GM13977 (cell line): ENCODE results near the gene FBP1.
"Not testable (repeated sequence)": the region's sequence is repeated elsewhere in the genome, so short reads cannot be mapped to it uniquely, and the experiment has no call there.

ENCODE experiments used
- DNase-seq: peaks from one replicate; pipeline ENCODE4 v3.0.0; 2012; ENCODE audit warnings: low spot score
- in situ Hi-C: fragments of 300-500 bp; cut with MboI; formaldehyde crosslinking; loops from one replicate; pipeline ENCODE4 v1.12.0; 2022; ENCODE audit warnings: low sequenced_read_pairs, low pct_unique_long_range_greater_than_20kb, mixed read lengths, inconsistent platforms; ENCODE audit not compliant: unreplicated experiment
- TF ChIP-seq, protein P1 (sequence below): IDR thresholded peaks from 2 replicates; pipeline ENCODE4 v1.5.1; 2012; ENCODE audit warnings: mild to moderate bottlenecking, control low read depth; ENCODE audit not compliant: insufficient read depth; ENCODE audit errors: extremely low read depth, missing control alignments

The FBP1 gene

GRCh38 chr9:94576131-94576530, 63.2 kb downstream of the FBP1 start:
- DNase-seq: no peak
- in situ Hi-C loops: no loop called here
- TF ChIP-seq, protein P1, sequence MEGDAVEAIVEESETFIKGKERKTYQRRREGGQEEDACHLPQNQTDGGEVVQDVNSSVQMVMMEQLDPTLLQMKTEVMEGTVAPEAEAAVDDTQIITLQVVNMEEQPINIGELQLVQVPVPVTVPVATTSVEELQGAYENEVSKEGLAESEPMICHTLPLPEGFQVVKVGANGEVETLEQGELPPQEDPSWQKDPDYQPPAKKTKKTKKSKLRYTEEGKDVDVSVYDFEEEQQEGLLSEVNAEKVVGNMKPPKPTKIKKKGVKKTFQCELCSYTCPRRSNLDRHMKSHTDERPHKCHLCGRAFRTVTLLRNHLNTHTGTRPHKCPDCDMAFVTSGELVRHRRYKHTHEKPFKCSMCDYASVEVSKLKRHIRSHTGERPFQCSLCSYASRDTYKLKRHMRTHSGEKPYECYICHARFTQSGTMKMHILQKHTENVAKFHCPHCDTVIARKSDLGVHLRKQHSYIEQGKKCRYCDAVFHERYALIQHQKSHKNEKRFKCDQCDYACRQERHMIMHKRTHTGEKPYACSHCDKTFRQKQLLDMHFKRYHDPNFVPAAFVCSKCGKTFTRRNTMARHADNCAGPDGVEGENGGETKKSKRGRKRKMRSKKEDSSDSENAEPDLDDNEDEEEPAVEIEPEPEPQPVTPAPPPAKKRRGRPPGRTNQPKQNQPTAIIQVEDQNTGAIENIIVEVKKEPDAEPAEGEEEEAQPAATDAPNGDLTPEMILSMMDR: no peak

DNA sequence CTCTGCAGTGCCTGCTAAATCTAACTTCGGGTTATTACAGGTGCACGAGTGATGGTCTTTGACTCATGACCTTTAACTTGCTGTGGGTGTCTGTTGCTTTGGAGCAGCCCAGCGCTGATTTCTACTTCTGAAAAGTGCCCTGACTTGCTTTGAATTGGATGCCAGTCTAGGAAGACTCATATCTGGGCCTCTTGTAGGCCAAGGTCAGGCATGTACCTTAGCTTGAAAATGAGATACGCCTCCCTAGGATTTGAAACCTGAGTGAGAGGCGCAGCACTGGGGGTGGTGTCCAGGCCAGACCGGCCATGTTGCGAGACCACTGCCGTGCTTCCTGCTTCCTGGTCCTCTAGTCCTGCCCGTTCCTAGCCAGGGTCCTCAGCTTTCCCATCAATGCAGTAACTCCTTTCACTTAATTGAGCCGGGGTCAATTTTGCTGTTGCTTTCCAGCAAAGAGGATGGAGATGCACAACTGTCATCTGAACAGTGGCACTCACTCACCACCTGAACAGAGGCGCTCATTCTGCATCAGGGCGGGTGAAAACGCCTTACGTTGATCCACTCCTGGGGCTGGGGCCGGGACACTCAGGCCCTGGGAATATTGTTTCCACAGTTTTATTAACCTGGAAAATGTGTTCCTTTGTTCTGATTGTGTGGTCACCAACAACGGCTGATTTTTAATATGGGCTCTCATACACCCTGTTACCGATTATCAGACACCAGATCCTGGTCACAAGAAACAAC, 70.2 kb downstream of the FBP1 start:
- TF ChIP-seq, protein P1: no peak
- no peak for DNase-seq
- in situ Hi-C loops: no loop called here

DNA sequence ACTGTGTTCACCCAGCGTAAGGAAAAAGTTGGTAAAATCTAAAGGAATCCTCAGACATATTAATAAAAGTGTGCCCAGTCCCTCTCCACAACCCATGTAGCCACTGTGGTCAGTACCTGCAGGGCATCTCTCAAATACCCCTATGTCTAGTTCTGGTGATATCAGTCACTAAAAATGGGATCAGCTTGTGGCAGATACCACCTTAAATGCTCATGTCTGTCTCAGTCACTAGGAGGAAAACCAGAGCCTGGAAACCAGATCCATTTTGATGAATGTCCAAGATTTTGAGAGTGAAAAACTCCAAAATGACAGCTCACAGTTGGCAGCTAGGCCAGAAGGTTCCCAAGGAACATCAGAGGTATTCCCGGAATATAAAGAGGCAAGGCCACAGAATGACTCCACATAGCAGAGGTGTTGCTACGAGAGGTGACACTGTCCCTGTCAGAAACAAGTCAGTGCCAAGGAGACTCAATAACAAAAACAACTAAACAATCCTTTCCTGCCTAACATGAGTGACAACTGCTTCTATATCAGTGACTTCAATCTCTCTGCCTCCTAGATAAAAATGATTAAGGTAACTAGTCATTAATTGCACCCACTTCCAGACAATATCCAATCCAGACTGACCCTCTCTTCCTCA, 70.9 kb downstream of the FBP1 start:
- TF ChIP-seq, protein P1: no peak
- in situ Hi-C loops: no loop called here

DNA sequence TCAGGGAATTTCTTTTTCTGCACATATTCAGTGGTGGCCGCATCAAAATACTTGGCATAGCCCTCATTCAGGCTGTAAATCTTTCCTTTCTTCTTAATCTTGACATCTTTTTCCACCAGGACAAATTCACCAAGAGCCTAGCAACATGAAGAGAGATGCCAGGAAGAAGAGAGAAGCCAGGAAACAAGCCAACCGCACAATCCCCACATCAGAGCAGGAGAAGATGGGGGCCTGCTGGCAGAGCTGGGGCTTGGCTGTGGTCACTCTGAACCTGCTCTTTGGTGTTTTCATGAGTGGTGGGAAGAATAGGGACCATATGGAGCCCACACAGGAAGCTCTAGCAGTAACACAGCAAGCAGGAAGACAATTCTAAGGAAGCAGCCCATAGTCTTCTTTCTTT, 72.0 kb downstream of the FBP1 start:
- in situ Hi-C loops: no loop called here
- DNase-seq: no peak
- TF ChIP-seq, protein P1: no peak

More for the DNA sequence above, 70.9 kb downstream of the FBP1 start:
- DNase-seq: no peak

DNA sequence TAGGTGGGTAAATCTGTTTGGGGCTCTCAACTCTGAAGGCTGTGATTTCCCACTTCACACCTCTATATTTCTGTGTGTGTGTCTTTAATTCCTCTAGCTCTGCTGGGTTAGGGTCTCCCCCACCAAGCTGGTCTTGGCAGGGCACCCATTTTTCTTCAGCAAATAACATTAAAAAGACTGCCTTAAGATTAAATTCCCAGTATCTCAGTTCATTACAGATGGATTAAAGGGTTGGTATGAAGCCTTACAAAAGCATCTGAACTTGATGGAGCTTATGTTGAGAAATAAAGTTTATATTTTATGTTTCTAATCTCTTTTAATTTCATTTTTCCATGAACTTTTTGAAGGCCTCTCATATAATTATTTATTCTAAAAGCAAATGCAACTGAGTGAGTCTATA, 72.8 kb downstream of the FBP1 start:
- in situ Hi-C loops: no loop called here
- no peak for DNase-seq
- TF ChIP-seq, protein P1: no peak

- in situ Hi-C loops, DNase-seq: not testable (repeated sequence)
Observed at GRCh38 chr9:94564279-94564678, 75.0 kb downstream of the FBP1 start.

DNA sequence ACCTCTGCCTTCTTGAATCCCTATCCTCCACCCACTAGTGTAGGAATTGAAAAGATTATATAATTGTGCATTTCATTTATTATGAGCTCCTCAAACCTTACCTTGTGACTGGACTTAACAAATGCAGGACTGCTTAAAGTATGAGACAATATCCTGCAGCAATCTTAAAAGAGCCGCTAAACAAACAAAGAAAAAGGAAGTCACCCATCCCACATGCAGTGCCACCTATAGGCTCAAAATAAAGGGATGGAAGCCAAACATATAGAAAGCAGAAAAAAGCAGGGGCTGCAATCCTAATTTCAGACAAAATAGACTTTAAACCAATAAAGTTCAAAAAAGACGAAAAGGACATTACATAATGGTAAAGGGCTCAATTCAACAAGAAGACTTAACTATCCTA, 75.8 kb downstream of the FBP1 start:
- in situ Hi-C loops: no loop called here
- TF ChIP-seq, protein P1: no peak
- no peak for DNase-seq
